GM19023 (cell line): Measurements from ENCODE around the gene SLC35F5.
"Not testable (repeated sequence)": the region's sequence is repeated elsewhere in the genome, so short reads cannot be mapped to it uniquely, and the experiment has no call there.

Source experiments
- ATAC-seq: cut with Tn5 transposase; IDR thresholded peaks from one replicate; pipeline ENCODE4 v1.9.1; 2021; ENCODE audit warnings: mild to moderate bottlenecking, moderate library complexity; ENCODE audit not compliant: unreplicated experiment

SLC35F5 gene

DNA sequence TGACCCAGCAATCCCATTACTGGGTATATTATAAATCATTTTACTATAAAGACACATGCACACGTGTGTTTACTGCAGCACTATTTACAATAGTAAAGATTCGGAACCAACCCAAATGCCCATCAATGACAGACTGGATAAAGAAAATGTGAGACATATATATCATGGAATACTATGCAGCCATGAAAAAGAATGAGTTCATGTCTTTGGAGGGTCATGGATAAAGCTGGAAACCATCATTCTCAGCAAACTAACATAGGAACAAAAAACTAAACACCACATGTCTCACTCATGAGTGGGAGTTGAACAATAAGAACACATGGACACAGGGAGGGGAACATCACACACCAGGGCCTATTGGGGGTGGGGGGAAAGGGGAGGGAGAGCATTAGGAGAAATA is 58.2 kb downstream of the SLC35F5 start:
- ATAC-seq = not testable (repeated sequence)

GRCh38 chr2:113697516-113697915 is 58.9 kb downstream of the SLC35F5 start:
- no peak for ATAC-seq

DNA sequence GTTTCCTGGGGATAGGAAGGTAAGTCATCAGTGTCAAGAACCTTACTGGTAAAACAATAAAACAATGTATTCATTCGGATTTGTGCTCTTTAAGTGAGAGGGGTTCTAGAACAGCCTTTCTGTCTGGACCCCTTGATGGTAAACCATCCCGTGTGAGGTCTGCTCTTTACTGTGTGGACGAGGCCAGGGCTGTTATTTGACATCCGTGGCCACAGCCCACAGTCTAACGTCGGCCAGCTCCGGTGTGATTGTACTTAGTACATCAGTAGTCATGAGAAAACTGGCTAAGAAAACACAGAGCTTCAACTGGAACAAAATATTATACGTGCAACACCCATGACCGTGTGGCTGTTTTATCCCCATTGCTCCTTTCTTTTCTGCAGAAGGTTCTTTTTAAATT is 62.0 kb downstream of the SLC35F5 start:
- ATAC-seq = no peak

DNA sequence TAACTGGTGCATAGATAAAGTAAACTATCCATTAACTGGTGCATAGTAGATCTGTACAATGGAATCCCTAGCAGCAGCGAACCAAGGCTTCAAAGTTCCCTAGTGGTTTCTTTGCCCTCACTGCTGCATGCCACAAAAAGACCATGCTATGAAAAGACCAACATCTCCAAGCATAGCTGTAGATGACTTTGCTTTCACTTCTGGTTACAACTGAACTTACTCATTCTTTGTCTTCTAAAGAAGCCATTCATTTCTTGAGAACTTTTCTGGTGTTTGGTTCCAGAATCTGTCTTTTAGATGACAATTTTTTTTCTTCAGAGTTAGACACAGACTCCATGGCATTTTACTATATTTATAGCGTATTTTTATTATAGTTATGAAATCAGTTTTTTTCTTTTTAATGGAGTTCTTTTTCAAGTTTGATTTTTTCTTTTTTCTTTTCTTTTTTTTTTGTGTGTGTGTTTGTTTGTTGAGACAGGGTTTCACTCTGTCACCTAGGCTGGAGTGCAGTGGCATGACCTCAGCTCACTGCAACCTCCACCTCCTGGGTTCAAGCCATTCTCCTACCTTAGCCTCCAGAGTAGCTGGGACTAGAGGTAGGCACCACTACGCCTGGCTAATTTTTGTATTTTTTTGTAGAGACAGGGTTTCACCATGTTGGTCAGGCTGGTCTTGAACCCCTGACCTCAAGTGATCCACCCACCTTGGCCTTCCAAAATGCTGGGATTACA is 63.6 kb downstream of the SLC35F5 start:
- peak; percentile 64 for ATAC-seq

GRCh38 chr2:113690871-113691270 is 65.6 kb downstream of the SLC35F5 start:
- ATAC-seq = not testable (repeated sequence)

GRCh38 chr2:113686537-113686936 is 69.9 kb downstream of the SLC35F5 start:
- ATAC-seq = no peak

DNA sequence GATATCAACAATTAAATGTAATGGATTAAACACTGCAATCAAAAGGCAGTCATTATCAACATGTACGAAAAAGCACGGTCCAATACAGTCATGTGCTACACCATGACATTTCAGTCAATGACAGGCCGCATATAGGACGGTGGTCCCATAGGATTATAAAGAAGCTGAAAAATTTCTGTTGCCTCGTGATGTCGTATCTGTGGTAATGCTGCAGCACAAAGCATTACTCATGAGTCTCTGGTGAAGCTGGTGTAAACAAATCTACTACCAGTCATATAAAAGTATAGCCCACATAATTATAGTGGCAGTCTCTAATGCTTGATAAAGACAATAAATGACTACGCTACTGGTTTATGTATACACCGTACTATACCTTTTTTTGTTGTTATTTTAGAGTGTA is 71.0 kb downstream of the SLC35F5 start:
- ATAC-seq = no peak

GRCh38 chr2:113679457-113679856 is 77.0 kb downstream of the SLC35F5 start:
- no peak for ATAC-seq

- no peak for ATAC-seq
Observed at GRCh38 chr2:113677330-113677729, 79.1 kb downstream of the SLC35F5 start.

DNA sequence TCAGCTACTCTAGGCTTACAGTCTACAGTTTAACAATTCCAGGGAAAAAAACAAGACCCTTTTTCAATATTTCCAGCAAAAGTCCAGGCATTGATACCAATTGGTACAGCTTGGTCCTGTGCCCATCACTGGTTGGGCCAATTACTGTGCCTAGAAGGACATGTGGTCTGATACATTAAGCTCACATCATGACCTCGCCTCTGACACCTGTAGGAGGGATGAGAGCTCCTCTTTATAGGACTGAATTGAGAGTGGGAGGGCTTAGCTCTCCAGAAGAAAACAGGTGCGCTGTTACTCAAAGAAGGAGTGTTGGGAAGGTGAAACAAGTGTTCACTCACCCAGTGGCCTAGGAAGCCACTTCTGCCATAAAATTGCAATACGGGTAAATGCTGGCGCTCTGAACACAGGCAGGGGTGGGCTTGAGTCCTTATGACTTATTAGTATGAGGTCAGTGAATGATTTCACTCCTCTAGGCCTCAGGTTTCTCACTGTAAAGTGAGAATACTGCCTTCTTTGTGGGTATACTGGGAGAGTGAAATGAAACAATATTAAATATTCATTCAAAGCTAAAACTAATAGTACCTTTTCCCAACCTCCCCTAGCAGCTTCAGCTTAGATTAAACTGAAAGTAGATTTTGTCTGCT is 79.7 kb downstream of the SLC35F5 start:
- no peak for ATAC-seq

GRCh38 chr2:113675875-113676274 is 80.6 kb downstream of the SLC35F5 start:
- no peak for ATAC-seq

DNA sequence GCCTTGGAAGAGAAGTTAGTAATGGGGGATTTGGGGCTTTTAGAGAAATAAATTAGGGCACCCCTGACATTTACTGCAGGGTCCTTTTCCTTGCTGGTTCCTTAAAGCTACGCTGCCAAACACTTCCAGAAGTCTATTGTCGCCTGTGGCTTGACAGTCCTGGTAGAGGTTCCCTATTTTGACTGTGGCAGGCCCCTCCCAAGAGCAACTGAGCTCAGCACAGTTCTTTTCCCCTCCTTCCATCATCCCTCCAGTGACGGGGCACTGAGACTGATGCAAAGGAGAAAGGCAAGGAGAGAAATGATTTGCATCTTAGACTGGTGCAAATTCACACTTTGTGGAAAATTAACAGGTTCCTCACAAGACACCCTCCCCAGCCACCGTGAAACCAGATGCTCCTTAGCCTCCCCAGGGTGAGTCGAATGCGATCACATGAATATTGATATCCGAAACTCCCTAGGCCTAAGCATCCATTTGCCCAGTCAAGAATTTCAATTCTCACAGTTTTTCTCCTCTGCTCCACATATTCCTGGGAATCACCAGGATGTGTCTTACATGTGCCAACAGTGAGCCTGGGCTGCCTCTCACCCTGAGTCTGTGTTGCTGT is 84.0 kb downstream of the SLC35F5 start:
- no peak for ATAC-seq

DNA sequence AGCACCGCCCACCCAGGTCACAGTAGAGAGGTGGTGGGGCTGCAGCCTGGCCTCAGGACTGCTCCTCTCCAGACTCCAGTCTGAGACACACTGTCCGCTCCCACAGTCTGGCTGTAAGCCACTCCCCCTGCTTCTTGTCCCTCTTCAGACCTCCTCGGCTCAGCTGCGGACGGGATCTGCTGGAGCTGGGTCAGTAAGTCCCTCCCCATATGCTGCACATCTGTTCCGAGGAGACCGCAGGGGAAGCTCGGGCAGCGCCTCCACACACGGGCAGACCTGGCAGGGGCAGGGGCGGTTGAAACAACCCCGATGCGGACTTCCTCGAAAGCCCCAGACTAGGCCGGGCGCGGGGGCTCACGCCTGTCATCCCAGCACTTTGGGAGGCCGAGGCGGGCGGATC is 87.4 kb downstream of the SLC35F5 start:
- ATAC-seq = not testable (repeated sequence)

DNA sequence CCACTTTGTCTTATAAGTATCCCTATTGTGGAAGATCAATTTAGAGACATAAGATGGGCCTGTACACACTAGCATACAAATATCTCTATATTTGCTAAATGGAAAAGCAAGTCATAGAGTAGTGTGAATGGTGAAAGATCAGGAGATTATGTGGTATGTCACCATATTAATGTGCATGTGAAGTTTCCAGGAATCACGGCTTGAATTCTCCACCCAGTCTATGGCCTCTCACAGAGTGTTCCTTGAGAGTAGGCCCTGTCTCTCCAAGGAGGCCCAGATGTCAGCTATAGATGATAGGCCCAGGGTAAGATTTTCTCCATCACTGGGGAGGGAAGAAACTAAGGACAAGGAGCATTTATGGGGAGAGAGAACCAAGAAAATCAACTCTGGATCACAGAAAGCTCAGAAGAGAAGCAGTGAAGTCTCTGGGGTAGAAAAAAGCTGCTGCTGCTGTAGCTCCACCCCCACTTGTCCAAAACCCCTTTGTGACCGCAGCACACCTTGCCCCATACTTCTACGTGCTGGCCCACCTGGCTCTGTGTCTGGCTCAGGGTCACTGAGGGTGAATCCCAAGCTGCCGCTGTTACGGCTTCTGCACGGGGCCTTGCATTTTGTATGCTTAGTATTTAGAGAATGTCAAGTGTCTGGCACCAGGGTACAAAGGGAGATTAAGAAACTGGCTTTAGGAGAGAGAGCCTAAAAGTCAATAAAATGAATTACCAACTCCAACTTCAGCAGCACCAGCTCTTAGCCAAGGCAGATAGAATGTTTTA is 91.5 kb downstream of the SLC35F5 start:
- not testable (repeated sequence) for ATAC-seq

GRCh38 chr2:113663285-113664060 is 93.0 kb downstream of the SLC35F5 start:
- ATAC-seq = not testable (repeated sequence)
